SK-N-SH (cell line): ENCODE results near the gene DGKE.

Experiments used
- EZH2phosphoT487 ChIP-seq: fragments of 200-600 bp; sonication (generic); IDR thresholded peaks from 2 replicates; pipeline ENCODE4 v1.6.1; 2017; ENCODE audit warnings: low read depth, mixed run types, mild to moderate bottlenecking, antibody characterized with exemption, moderate library complexity, borderline replicate concordance
- GATA2 ChIP-seq: sonication (generic); formaldehyde crosslinking; IDR thresholded peaks from 2 replicates; pipeline ENCODE4 v1.5.0; 2020; ENCODE audit warnings: mild to moderate bottlenecking, missing genetic modification reagents
- MEF2A ChIP-seq: IDR thresholded peaks from 2 replicates; pipeline ENCODE4 v1.4.0; 2012; ENCODE audit warnings: low read depth, borderline replicate concordance
- POLR2AphosphoS5 ChIP-seq: IDR thresholded peaks from 2 replicates; pipeline ENCODE4 v1.6.1; 2012; ENCODE audit warnings: low read depth, low read length
- RCOR1 ChIP-seq: fragments of 150-350 bp; IDR thresholded peaks from 2 replicates; pipeline ENCODE4 v1.6.1; 2017; ENCODE audit warnings: antibody characterized with exemption, low read length
- RFX5 ChIP-seq: IDR thresholded peaks from 2 replicates; pipeline ENCODE4 v1.6.1; 2012; ENCODE audit warnings: mild to moderate bottlenecking, improper control_type of control experiment, low read length
- SIN3A ChIP-seq: IDR thresholded peaks from 2 replicates; pipeline ENCODE4 v1.6.1; 2012; ENCODE audit warnings: low read depth, mild to moderate bottlenecking, low read length, moderate library complexity, borderline replicate concordance
- SMC3 ChIP-seq: IDR thresholded peaks from 2 replicates; pipeline ENCODE4 v1.6.1; 2012; ENCODE audit warnings: low read depth, low read length, improper control_type of control experiment
- TAF1 ChIP-seq: IDR thresholded peaks from 2 replicates; pipeline ENCODE4 v1.6.1; 2012; ENCODE audit warnings: low read depth, mild to moderate bottlenecking, low read length, moderate library complexity, borderline replicate concordance
- TF ChIP-seq, protein P1 (sequence below): fragments of 200-600 bp; sonication (generic); IDR thresholded peaks from 2 replicates; pipeline ENCODE4 v1.6.1; 2017; ENCODE audit warnings: antibody characterized with exemption, mild to moderate bottlenecking, moderate library complexity
- TF ChIP-seq, protein P2 (sequence below): IDR thresholded peaks from 2 replicates; pipeline ENCODE4 v1.4.0; 2012; ENCODE audit warnings: low read depth
- TF ChIP-seq, protein P3 (sequence below): IDR thresholded peaks from 2 replicates; pipeline ENCODE4 v1.4.0; 2012; ENCODE audit warnings: low read depth, borderline replicate concordance
- TF ChIP-seq, protein P4 (sequence below): IDR thresholded peaks from 2 replicates; pipeline ENCODE4 v1.6.1; 2012; ENCODE audit warnings: mild to moderate bottlenecking, low read depth, low read length, moderate library complexity

DNA sequence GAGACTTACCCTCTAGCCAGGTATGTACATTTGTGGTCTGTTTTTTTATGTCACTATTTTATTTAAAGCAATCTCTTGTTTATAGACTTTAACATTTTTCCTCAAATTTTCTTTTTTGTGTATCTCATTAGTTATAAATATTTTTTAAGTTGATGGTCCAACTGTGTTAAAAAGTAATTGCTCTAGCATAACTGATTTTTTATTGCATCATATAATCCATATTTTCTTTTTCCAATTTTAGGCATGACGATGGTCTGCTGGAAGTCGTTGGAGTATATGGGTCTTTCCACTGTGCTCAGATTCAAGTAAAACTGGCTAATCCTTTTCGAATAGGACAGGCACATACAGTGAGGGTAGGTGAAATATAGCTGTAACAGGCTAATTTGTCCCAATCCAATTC, 27.9 kb downstream of the DGKE start:
- TF ChIP-seq MEF2A (no peak), RCOR1 (no peak), SMC3 (no peak), GATA2 (no peak), POLR2AphosphoS5 (no peak), RFX5 (no peak), TAF1 (no peak), EZH2phosphoT487 (no peak), SIN3A (no peak)
- TF ChIP-seq, protein P1, sequence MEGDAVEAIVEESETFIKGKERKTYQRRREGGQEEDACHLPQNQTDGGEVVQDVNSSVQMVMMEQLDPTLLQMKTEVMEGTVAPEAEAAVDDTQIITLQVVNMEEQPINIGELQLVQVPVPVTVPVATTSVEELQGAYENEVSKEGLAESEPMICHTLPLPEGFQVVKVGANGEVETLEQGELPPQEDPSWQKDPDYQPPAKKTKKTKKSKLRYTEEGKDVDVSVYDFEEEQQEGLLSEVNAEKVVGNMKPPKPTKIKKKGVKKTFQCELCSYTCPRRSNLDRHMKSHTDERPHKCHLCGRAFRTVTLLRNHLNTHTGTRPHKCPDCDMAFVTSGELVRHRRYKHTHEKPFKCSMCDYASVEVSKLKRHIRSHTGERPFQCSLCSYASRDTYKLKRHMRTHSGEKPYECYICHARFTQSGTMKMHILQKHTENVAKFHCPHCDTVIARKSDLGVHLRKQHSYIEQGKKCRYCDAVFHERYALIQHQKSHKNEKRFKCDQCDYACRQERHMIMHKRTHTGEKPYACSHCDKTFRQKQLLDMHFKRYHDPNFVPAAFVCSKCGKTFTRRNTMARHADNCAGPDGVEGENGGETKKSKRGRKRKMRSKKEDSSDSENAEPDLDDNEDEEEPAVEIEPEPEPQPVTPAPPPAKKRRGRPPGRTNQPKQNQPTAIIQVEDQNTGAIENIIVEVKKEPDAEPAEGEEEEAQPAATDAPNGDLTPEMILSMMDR, result no peak
- TF ChIP-seq, protein P2, sequence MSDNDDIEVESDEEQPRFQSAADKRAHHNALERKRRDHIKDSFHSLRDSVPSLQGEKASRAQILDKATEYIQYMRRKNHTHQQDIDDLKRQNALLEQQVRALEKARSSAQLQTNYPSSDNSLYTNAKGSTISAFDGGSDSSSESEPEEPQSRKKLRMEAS, result no peak
- TF ChIP-seq, protein P3, sequence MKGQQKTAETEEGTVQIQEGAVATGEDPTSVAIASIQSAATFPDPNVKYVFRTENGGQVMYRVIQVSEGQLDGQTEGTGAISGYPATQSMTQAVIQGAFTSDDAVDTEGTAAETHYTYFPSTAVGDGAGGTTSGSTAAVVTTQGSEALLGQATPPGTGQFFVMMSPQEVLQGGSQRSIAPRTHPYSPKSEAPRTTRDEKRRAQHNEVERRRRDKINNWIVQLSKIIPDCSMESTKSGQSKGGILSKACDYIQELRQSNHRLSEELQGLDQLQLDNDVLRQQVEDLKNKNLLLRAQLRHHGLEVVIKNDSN, result no peak
- TF ChIP-seq, protein P4, sequence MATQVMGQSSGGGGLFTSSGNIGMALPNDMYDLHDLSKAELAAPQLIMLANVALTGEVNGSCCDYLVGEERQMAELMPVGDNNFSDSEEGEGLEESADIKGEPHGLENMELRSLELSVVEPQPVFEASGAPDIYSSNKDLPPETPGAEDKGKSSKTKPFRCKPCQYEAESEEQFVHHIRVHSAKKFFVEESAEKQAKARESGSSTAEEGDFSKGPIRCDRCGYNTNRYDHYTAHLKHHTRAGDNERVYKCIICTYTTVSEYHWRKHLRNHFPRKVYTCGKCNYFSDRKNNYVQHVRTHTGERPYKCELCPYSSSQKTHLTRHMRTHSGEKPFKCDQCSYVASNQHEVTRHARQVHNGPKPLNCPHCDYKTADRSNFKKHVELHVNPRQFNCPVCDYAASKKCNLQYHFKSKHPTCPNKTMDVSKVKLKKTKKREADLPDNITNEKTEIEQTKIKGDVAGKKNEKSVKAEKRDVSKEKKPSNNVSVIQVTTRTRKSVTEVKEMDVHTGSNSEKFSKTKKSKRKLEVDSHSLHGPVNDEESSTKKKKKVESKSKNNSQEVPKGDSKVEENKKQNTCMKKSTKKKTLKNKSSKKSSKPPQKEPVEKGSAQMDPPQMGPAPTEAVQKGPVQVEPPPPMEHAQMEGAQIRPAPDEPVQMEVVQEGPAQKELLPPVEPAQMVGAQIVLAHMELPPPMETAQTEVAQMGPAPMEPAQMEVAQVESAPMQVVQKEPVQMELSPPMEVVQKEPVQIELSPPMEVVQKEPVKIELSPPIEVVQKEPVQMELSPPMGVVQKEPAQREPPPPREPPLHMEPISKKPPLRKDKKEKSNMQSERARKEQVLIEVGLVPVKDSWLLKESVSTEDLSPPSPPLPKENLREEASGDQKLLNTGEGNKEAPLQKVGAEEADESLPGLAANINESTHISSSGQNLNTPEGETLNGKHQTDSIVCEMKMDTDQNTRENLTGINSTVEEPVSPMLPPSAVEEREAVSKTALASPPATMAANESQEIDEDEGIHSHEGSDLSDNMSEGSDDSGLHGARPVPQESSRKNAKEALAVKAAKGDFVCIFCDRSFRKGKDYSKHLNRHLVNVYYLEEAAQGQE, result no peak
